GM21526 (cell line): Measurements from ENCODE around the gene APOB.

Source experiments
- ATAC-seq: cut with Tn5 transposase; IDR thresholded peaks from one replicate; pipeline ENCODE4 v1.9.1; 2021; ENCODE audit warnings: moderate library complexity; ENCODE audit not compliant: unreplicated experiment, low FRiP score

APOB gene

DNA sequence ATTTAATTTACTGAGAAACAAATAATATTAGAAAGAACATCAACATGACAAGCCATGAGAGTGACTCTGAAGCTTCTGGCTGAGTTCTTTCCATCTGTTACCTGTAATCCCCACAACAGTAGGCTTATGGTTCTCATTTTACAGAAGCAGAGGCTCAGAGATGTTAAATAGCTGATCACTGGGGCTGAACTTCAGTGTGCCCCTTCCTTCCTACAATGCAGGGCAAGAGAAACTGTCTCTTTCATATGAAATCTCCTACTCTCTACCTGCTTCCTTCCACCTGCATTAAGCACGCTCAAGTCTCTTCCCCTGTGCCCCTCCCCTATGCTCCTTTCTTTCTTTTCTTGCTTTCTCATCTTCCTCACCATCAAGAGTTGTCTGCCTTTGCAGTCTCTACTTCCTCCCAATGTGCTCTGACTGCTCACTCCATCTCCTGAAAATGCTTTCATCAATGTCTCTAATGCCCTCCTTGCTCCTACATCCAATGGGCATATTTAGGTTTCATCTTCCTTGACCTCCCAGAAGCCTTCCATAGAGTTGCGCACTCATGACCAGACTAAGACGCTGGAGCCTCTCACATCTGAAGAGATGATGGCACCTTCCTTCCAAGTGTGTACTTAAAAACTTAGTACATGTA is 23.7 kb downstream of the APOB start:
- no peak for ATAC-seq

GRCh38 chr2:21019678-21020021 is 24.2 kb downstream of the APOB start:
- no peak for ATAC-seq

GRCh38 chr2:21019000-21019677 is 24.7 kb downstream of the APOB start:
- ATAC-seq = no peak

- ATAC-seq = no peak
These were observed 25.6 kb downstream of the APOB start for GRCh38 chr2:21018290-21018689.

GRCh38 chr2:21017748-21018276 is 26.1 kb downstream of the APOB start:
- ATAC-seq = no peak

GRCh38 chr2:21015281-21015645 is 28.6 kb downstream of the APOB start:
- no peak for ATAC-seq

DNA sequence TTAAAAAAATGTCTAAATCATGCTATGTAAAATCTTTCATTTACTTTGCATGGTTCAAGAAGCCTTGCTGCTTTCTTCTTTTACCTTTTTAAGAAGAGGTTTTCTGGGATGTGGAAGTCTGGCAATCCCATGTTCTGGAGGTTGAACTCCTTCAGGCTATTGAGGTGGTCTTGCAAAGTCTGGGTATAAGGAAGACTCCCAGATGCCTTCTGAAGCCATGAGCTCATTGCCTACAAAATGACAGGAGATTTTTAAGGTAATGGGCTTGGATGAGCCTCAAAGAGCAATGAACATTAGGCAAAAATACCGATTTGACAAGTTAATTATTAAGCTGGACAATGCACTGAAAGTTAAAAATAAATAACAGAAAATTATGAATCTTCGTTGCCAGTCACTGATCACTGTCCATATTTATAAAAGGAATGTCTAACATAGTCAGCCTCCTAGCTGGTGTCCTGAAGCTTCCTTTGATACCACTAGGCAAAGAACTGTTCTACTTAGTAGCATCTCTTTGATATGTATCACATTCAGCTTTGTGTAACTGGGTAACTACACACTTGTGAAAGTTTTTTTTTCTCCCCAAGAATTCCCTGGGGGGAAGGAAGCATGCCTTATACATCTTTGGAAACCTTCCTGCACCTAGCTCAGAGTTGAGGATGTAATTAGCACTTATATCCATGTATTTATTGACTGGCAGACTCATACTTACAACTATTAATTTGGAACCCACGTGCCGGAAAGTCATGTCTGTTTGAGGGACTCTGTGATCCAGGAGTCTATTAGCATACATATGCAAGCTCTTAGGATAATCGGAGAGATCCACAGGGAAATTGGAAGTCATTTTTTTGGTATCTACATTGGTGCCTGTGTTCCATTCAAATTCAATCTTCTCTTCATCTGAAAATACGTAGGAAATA is 29.3 kb downstream of the APOB start:
- no peak for ATAC-seq

DNA sequence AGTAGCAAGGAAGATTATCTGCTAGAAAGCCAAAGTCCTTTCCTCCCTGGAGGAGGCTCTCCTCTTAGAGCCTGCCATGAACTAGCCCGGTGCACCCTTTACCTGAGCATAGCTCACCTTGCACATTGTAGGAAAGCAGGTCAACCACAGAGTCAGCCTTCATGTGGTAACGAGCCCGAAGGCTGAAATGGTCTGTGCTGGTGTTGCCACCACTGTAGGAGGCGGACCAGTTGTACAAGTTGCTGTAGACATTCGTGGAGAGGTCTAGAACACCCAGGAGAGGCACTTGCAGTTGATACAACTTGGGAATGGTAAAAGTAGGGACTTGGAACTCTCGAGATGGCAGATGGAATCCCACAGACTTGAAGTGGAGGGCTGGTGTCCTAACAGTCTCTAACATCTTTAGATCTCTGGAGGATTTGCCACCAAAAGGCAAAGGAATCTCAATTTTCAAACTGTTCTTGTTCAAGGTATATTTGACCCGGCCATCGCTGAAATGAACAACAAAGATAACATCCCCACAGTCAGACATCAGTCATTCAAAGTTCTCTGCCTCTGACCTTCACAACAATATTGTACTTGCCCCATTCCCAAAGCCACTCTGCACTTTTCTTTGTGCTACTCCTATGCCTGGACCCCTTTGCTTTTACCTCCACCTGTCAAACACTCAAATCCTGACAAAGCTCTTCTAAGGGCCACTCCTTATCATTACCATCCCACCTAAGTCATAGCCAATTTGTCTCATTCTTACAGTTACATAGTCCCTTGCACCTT is 30.6 kb downstream of the APOB start:
- ATAC-seq = no peak

DNA sequence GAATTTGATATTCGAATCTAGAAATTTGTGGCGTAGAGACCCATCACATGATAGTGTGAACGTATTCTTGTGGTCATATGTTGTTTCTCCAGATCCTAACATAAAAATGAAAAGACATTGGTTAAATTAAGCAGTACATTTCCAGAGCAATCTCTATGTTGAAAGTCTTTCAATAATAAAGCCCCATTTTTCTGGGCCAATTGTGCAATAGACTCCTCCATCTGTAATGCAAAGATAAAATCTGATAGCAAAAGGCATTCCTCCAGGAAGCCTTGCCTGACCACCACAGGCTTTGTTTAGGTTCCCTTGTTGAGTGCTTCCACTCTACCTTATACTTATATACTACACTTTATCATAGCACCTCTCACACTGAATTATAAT is 31.3 kb downstream of the APOB start:
- no peak for ATAC-seq

DNA sequence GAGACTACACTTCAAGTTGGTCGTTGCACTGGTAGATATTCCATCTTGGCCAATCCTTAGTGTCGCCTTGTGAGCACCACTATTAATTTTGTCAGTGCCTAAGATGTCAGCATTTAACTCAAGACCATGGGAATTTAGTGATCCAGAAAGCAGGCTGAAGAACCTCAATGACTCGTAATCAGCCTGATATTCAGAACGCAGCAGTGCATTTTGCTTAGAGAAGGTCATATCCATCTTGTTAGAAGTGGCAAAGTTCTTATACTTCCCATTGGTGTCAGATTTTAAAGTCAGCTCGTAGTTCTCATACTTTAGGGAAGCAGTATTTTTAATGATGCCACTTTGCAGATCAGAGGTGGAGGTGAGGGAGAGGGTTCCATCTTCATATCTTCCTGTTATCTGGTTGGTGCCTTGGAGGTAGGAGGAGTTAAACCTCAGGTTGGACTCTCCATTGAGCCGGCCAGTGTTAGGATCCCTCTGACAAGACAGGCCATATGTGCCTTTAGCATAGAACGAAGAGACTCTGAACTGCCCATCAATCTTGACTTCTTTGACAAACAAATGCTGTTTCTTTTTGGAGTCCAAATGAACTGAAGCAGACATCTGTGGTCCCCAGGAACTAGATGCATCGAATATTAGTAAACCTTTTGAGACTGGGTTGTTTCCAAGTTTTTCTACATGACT is 31.9 kb downstream of the APOB start:
- ATAC-seq = no peak

- no peak for ATAC-seq
These were observed 32.4 kb downstream of the APOB start for GRCh38 chr2:21011453-21011852.

GRCh38 chr2:21010813-21011439 is 32.9 kb downstream of the APOB start:
- no peak for ATAC-seq

GRCh38 chr2:21009662-21010225 is 34.1 kb downstream of the APOB start:
- no peak for ATAC-seq

GRCh38 chr2:21008790-21009661 is 34.8 kb downstream of the APOB start:
- ATAC-seq = no peak

- ATAC-seq = no peak
These were observed 35.7 kb downstream of the APOB start for GRCh38 chr2:21008014-21008789.

GRCh38 chr2:21007129-21008013 is 36.5 kb downstream of the APOB start:
- no peak for ATAC-seq
